GM18907 (cell line): ENCODE measurements around the gene CAMK2D.

Source experiments
- ATAC-seq: cut with Tn5 transposase; IDR thresholded peaks from one replicate; pipeline ENCODE4 v1.9.1; 2021; ENCODE audit warnings: mild to moderate bottlenecking, moderate library complexity; ENCODE audit not compliant: unreplicated experiment

Gene CAMK2D

GRCh38 chr4:113495790-113496189 is 265.7 kb downstream of the CAMK2D start:
- no peak for ATAC-seq

- ATAC-seq = no peak
Observed at GRCh38 chr4:113483131-113483530, 278.4 kb downstream of the CAMK2D start.

- no peak for ATAC-seq
Observed at GRCh38 chr4:113482325-113482724, 279.2 kb downstream of the CAMK2D start.

GRCh38 chr4:113481820-113482219 is 279.7 kb downstream of the CAMK2D start:
- ATAC-seq = no peak

- no peak for ATAC-seq
Observed at GRCh38 chr4:113480109-113480508, 281.4 kb downstream of the CAMK2D start.

GRCh38 chr4:113478032-113478431 is 283.5 kb downstream of the CAMK2D start:
- ATAC-seq = no peak

- ATAC-seq = no peak
Observed at GRCh38 chr4:113476800-113477199, 284.7 kb downstream of the CAMK2D start.

- no peak for ATAC-seq
Observed at GRCh38 chr4:113474017-113474416, 287.5 kb downstream of the CAMK2D start.

- ATAC-seq = no peak
Observed at GRCh38 chr4:113472864-113473263, 288.7 kb downstream of the CAMK2D start.

GRCh38 chr4:113471146-113471860 is 290.2 kb downstream of the CAMK2D start:
- no peak for ATAC-seq

GRCh38 chr4:113469926-113470325 is 291.6 kb downstream of the CAMK2D start:
- ATAC-seq = no peak

- no peak for ATAC-seq
Observed at GRCh38 chr4:113469023-113469390, 292.5 kb downstream of the CAMK2D start.

GRCh38 chr4:113468165-113469022 is 293.1 kb downstream of the CAMK2D start:
- ATAC-seq = no peak

- ATAC-seq = no peak
Observed at GRCh38 chr4:113467581-113467980, 294.0 kb downstream of the CAMK2D start.

- no peak for ATAC-seq
Observed at GRCh38 chr4:113462286-113462685, 299.3 kb downstream of the CAMK2D start.

GRCh38 chr4:113461281-113461680 is 300.3 kb downstream of the CAMK2D start:
- ATAC-seq = no peak

- no peak for ATAC-seq
Observed at GRCh38 chr4:113457886-113458285, 303.7 kb downstream of the CAMK2D start.

- ATAC-seq = no peak
Observed at GRCh38 chr4:113457121-113457520, 304.4 kb downstream of the CAMK2D start.

- ATAC-seq = no peak
Observed at GRCh38 chr4:113455061-113455460, 306.5 kb downstream of the CAMK2D start.

- ATAC-seq = no peak
Observed at GRCh38 chr4:113452868-113453620, 308.5 kb downstream of the CAMK2D start.

- no peak for ATAC-seq
Observed at GRCh38 chr4:113452152-113452551, 309.4 kb downstream of the CAMK2D start.
